ENCODE measurements around the gene HDAC9.

HDAC9 gene

GRCh38 chr7:18786796-18787195 lies 291.2 kb downstream of the HDAC9 start:
- no peaks in the 10 kb centered on the region for H3K27me3 ChIP-seq
- H3K36me3 ChIP-seq = no peaks in the 10 kb centered on the region
- H3K27ac ChIP-seq = no peak overlapping the region
- TF ChIP-seq, protein P1, sequence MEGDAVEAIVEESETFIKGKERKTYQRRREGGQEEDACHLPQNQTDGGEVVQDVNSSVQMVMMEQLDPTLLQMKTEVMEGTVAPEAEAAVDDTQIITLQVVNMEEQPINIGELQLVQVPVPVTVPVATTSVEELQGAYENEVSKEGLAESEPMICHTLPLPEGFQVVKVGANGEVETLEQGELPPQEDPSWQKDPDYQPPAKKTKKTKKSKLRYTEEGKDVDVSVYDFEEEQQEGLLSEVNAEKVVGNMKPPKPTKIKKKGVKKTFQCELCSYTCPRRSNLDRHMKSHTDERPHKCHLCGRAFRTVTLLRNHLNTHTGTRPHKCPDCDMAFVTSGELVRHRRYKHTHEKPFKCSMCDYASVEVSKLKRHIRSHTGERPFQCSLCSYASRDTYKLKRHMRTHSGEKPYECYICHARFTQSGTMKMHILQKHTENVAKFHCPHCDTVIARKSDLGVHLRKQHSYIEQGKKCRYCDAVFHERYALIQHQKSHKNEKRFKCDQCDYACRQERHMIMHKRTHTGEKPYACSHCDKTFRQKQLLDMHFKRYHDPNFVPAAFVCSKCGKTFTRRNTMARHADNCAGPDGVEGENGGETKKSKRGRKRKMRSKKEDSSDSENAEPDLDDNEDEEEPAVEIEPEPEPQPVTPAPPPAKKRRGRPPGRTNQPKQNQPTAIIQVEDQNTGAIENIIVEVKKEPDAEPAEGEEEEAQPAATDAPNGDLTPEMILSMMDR (IDR thresholded peaks at IDR 0.05) = no peak
- peaks cover 4% of the 10 kb centered on the region for H3K9me3 ChIP-seq
- H3K4me1 ChIP-seq (ENCODE audit: control insufficient read depth in 1 of 2, insufficient read depth in 1 of 2, low read depth in 1 of 2, low read length in 1 of 2) = no peaks in the 10 kb centered on the region
- no peak overlapping the region for H3K4me3 ChIP-seq (ENCODE audit: low read depth in 1 of 2, low read length in 1 of 2)

DNA sequence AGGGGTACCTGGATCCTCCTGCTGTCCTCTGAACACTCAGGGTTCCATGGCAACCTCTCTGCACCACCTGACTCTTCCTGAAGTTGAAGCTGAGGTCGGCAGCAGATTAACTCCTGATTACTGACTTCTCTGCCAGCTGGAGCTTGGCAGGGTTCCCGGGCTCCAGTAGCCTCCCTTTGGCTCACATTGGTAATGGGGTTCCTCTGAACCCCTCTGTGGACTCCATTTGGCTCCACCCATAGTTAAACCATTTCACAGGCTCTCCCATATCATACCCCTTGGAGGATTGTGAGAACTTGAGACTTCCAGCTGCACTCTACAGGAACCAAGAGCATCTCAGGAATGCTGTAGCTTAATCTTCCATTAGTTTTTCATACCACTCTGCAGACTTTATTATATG lies 292.5 kb downstream of the HDAC9 start:
- Histone ChIP-seq H3K4me3 (ENCODE audit: low read depth in 1 of 2, low read length in 1 of 2) (no peak overlapping the region), H3K27me3 (no peaks in the 10 kb centered on the region), H3K9me3 (peaks cover 4% of the 10 kb centered on the region), H3K27ac (no peak overlapping the region), H3K36me3 (no peaks in the 10 kb centered on the region), H3K4me1 (ENCODE audit: control insufficient read depth in 1 of 2, insufficient read depth in 1 of 2, low read depth in 1 of 2, low read length in 1 of 2) (no peaks in the 10 kb centered on the region)
- TF ChIP-seq, protein P1 (IDR thresholded peaks at IDR 0.05) = no peak

DNA sequence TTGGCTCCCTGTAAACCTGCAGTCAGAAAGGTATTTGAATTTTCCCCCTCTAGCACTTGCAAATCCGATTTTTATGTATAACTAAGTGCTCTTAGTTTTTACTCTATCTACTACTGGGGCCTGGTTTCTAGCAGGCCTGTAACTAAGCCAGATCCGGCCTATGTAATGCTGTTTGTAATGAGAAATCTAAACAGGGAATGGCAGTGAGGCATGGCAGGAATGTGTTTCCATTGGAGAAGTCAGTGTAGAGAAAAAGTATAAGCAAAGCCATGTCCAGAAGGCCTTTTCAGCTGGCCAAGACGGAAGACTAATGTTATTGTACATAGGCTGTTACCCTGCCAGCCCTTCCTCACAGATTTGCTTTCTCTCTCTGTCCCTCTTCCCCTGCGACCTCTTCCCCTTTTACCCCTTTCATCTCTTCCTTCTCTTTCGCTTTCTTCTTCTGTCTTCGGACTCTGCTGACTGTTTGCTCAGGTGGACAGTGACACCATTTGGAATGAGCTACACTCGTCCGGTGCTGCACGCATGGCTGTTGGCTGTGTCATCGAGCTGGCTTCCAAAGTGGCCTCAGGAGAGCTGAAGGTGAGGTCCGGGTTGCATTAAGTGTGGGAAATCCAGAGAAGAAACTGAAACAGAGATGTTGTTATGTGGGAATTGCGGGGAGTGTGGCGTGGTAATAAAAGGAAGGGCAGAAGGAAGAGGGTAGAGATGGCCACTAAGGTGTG lies 297.5 kb downstream of the HDAC9 start:
- TF ChIP-seq, protein P1 (IDR thresholded peaks at IDR 0.05) = no peak
- H3K4me1 ChIP-seq (ENCODE audit: control insufficient read depth in 1 of 2, insufficient read depth in 1 of 2, low read depth in 1 of 2, low read length in 1 of 2) = no peaks in the 10 kb centered on the region
- H3K9me3 ChIP-seq = peaks cover 1% of the 10 kb centered on the region
- no peak overlapping the region for H3K4me3 ChIP-seq (ENCODE audit: low read depth in 1 of 2, low read length in 1 of 2)
- no peaks in the 10 kb centered on the region for H3K36me3 ChIP-seq
- no peak overlapping the region for H3K27ac ChIP-seq
- no peaks in the 10 kb centered on the region for H3K27me3 ChIP-seq

DNA sequence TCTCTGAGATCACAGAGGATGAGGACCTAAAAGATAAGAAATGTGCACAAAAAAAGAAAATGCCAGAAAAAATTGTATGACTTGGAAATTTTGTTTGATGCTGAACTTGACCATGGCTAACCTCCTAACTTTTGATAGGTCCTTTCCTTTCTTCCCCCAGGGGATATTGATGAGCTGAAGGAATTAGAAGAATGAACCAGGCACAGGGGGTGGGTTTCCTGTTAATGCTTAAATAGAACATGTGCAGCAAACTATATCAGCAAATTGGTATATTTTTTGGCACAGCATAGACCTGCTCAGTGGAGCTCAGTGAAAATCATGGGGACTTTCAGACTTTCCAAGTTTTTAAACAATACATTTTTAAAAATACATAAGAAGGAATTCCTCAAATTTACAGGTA lies 300.7 kb downstream of the HDAC9 start:
- Histone ChIP-seq H3K27me3 (no peaks in the 10 kb centered on the region), H3K9me3 (no peaks in the 10 kb centered on the region), H3K36me3 (no peaks in the 10 kb centered on the region), H3K27ac (no peak overlapping the region), H3K4me3 (ENCODE audit: low read depth in 1 of 2, low read length in 1 of 2) (no peak overlapping the region), H3K4me1 (ENCODE audit: control insufficient read depth in 1 of 2, insufficient read depth in 1 of 2, low read depth in 1 of 2, low read length in 1 of 2) (no peaks in the 10 kb centered on the region)
- TF ChIP-seq, protein P1 (IDR thresholded peaks at IDR 0.05) = no peak

- no peaks in the 10 kb centered on the region for H3K36me3 ChIP-seq
- H3K27me3 ChIP-seq = no peaks in the 10 kb centered on the region
- H3K4me1 ChIP-seq (ENCODE audit: control insufficient read depth in 1 of 2, insufficient read depth in 1 of 2, low read depth in 1 of 2, low read length in 1 of 2) = no peaks in the 10 kb centered on the region
- no peaks in the 10 kb centered on the region for H3K9me3 ChIP-seq
- H3K4me3 ChIP-seq (ENCODE audit: low read depth in 1 of 2, low read length in 1 of 2) = no peak overlapping the region
- TF ChIP-seq, protein P1 (IDR thresholded peaks at IDR 0.05) = no peak
- H3K27ac ChIP-seq = no peak overlapping the region
Observed at GRCh38 chr7:18798088-18798906, 302.7 kb downstream of the HDAC9 start.
